HG03097 (cell line): ENCODE data around the gene SLC6A8.

Source experiments
- ATAC-seq: cut with Tn5 transposase; IDR thresholded peaks from one replicate; pipeline ENCODE4 v1.9.1; 2021; ENCODE audit not compliant: unreplicated experiment, low FRiP score

SLC6A8 gene

DNA sequence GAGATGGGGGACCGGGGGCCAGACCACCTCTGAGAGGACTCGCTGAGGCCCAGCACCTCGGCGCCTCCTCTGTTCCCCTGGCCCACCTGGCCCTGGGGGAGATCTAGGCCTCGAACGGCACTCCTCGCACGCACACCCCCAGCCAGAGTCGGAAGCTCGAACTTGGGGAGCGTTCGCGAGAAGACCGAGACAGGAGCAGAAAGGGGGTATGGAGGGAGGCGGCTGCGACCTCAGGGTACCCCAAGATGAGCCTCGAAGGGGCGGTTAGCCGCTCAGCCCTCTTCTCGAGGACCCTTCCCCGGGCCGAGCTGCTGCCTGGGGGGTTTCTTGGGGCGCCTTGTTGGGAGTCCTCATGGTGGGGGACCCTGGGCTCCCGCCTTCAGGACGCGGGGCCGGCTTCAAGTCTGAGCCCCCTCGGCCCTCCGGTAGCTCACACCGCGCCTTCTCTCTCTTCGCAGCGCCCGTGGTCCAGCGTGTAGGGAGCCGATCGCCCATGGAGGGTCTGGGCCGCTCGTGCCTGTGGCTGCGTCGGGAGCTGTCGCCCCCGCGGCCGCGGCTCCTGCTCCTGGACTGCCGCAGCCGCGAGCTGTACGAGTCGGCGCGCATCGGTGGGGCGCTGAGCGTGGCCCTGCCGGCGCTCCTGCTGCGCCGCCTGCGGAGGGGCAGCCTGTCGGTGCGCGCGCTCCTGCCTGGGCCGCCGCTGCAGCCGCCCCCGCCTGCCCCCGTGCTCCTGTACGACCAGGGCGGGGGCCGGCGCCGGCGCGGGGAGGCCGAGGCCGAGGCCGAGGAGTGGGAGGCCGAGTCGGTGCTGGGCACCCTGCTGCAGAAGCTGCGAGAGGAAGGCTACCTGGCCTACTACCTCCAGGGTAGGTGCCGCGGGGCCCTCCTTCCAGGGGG, 40.0 kb upstream of the SLC6A8 start:
- ATAC-seq, result no peak

- no peak for ATAC-seq
These were observed 39.2 kb upstream of the SLC6A8 start for GRCh38 chrX:153648358-153649177.

GRCh38 chrX:153649178-153649914, 38.4 kb upstream of the SLC6A8 start:
- ATAC-seq, result no peak

GRCh38 chrX:153649915-153650782, 37.6 kb upstream of the SLC6A8 start:
- ATAC-seq, result no peak

DNA sequence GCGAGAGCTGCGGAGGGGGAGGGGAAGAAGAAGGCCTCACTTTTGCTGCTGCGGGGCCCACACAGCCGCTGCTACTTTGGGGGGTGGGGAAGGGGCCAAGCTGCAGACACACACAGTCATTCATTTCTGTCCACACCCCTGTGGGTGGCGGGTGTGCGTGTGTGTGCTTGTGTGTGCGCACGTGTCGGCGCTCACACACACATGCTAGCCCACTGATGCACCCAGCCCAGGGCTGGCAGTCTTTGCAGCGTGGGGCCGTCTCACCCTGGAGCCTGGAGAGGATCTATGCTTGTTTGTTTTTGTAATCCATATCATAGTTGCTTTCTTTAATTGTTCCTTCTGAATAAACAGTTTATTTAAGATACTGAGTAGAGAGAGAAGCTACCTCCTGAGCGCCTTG, 36.8 kb upstream of the SLC6A8 start:
- ATAC-seq, result no peak

- no peak for ATAC-seq
These were observed 36.1 kb upstream of the SLC6A8 start for GRCh38 chrX:153651540-153652079.

- ATAC-seq, result no peak
These were observed 34.2 kb upstream of the SLC6A8 start for GRCh38 chrX:153653556-153653955.

DNA sequence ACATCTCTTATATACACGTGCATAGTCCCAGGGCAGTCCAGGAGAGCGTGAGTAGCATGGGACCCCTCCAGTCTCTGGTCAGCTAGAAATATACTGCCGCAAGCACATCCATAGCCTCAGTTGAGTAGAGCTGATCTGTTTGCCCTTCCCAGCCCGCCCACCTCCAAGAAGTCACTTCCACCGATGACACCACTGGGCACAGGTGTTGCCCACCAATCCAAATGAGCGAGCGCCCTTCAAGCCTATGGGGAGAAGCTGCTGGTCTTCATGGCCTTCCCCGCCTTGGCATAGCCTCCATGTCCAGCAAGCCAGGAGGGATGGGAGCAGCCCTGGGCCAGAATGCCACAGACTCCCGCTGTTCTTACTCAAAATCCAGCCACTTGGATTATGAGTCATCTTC, 30.6 kb upstream of the SLC6A8 start:
- ATAC-seq, result no peak

GRCh38 chrX:153659268-153659667, 28.5 kb upstream of the SLC6A8 start:
- no peak for ATAC-seq

GRCh38 chrX:153662266-153662665, 25.5 kb upstream of the SLC6A8 start:
- no peak for ATAC-seq

- ATAC-seq, result no peak
These were observed 21.9 kb upstream of the SLC6A8 start for GRCh38 chrX:153665726-153666306.

- no peak for ATAC-seq
These were observed 20.3 kb upstream of the SLC6A8 start for GRCh38 chrX:153667281-153667955.

- no peak for ATAC-seq
These were observed 19.8 kb upstream of the SLC6A8 start for GRCh38 chrX:153667956-153668396.

DNA sequence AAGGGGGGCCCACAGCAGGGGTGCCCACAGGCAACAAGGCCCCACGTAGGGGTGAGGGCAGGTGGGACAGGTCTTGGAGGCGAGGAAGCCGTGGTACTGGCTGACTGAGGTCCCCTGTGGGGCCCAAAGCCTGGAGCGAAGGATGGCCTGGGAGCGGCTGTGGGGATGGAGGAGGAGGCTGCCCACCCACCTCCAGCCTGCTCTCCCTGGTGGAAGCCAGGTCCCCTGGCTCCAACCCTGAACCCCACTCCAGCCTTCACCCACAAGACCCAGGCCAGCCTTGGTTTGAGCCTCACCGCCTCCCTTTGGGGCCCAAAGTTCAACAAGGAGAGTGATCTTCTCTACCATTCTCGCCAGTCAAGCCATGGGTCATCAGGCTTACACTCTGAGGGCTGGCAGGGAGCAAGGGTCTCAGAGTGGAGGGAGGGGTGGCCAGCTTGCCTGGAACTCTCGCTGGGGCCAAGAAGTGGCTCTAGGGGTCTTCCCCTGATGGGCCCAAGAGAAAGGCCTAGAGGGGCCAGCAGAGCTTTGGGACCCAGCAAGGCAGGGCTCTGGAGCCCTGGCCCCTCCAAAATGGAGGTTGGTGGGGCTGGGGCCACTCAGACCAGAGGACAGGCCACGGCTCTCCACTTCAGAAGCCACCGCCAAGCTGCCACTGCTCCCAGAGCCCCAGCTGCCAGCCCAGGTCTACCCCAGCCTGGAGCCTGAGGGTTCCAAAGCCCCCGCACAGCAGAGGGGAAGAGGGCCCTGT, 19.1 kb upstream of the SLC6A8 start:
- ATAC-seq, result no peak

GRCh38 chrX:153669174-153669890, 18.4 kb upstream of the SLC6A8 start:
- no peak for ATAC-seq

DNA sequence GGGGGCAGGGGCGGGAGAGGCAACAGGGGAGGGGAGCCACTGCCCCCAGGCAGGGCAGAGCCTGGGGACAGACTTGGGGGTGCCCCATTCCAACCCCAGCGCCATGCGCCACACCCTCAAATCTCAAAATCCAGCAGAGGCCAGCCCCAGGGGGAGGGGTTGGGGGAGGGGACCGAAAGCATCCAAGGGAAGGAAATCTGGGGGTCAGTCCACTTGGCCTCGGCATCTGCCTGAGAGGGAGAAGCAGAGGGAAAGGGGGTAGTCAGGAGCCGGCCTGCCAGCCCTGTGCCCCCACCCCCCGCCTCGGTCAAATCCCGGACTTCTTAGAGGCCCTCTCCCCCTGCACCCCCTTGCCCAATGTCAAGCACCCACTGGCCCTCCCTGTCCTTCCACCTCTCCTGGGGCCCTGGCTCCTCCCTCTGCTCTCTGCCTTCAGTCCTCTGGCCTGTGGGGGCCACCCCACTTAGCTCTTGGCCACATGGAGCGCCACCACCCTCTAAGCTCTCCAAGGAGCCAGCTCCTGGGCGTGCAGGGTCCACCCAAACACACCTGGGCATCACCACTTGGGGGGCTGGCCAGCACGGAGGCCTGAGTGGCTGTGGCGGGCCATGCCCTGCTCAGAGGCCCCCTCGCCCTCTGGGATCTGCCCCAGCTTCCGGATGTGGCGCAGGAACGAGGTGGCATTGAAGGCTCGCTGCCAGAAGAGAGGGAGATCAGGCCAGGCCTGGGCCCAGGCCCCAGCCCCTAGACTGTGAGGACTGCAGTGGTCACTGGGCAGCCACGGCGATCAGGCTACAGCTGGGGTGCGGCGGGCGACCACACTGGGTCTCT, 17.6 kb upstream of the SLC6A8 start:
- ATAC-seq, result no peak
